Measurements from ENCODE around the gene SLC7A4. TPM values are rescaled to one million over a fixed set of nuclear protein-coding genes. Genes with fewer than 3 reads are reported as not detected.
A peak's percentile ranks its signal among the peaks of the same experiment; 100 is the strongest.

Gene SLC7A4
- total RNA-seq, 1 donor from 2014 or later = not detected

GRCh38 chr22:20996598-20997535 lies 35.5 kb downstream of the SLC7A4 start:
- Mint-ChIP-seq H3K27me3 (ENCODE audit: insufficient read depth, low read depth) (peaks cover 6% of the 10 kb centered on the region), H3K36me3 (peaks cover 1% of the 10 kb centered on the region), H3K4me3 (no peak overlapping the region), H3K4me1 (peaks cover 14% of the 10 kb centered on the region), H3K9me3 (no peaks in the 10 kb centered on the region), H3K27ac (no peak overlapping the region)
- TF ChIP-seq CTCF (IDR thresholded peaks at IDR 0.05) = no peak
- TF ChIP-seq EZH2phosphoT487 (IDR thresholded peaks at IDR 0.05) = no peak
- TF ChIP-seq EZH2 (IDR thresholded peaks at IDR 0.05) = no peak
- Histone ChIP-seq H3K36me3 (no peaks in the 10 kb centered on the region), H3K4me1 (peaks cover 9% of the 10 kb centered on the region), H3K4me2 (no peak overlapping the region), H3F3A (ENCODE audit: low read depth) (peaks cover 18% of the 10 kb centered on the region), H3K79me2 (ENCODE audit: low read depth) (peaks cover 17% of the 10 kb centered on the region), H2AFZ (replicated peaks) (no peak overlapping the region), H3K4me3 (no peak overlapping the region), H3K27ac (no peak overlapping the region), H3K27me3 (no peaks in the 10 kb centered on the region), H3K9ac (no peak overlapping the region), H4K20me1 (ENCODE audit: low read depth) (no peaks in the 10 kb centered on the region), H3K9me3 (ENCODE audit: low read depth) (no peaks in the 10 kb centered on the region)
- no peak for DNase-seq (ENCODE audit: low spot score)

GRCh38 chr22:20996031-20996410 lies 36.3 kb downstream of the SLC7A4 start:
- peaks cover 7% of the 10 kb centered on the region for H3K4me1 ChIP-seq
- peaks cover 1% of the 10 kb centered on the region for H3K36me3 Mint-ChIP-seq
- H3K27ac Mint-ChIP-seq = no peak overlapping the region
- H3K79me2 ChIP-seq (ENCODE audit: low read depth) = peaks cover 13% of the 10 kb centered on the region
- H2AFZ ChIP-seq (replicated peaks) = no peak overlapping the region
- peaks cover 10% of the 10 kb centered on the region for H3K4me1 Mint-ChIP-seq
- H4K20me1 ChIP-seq (ENCODE audit: low read depth) = no peaks in the 10 kb centered on the region
- no peaks in the 10 kb centered on the region for H3K9me3 ChIP-seq (ENCODE audit: low read depth)
- H3K4me3 Mint-ChIP-seq = no peak overlapping the region
- H3K9ac ChIP-seq = no peak overlapping the region
- DNase-seq (ENCODE audit: low spot score) = no peak
- no peaks in the 10 kb centered on the region for H3K36me3 ChIP-seq
- no peak overlapping the region for H3K27ac ChIP-seq
- H3K27me3 Mint-ChIP-seq (ENCODE audit: insufficient read depth, low read depth) = peaks cover 6% of the 10 kb centered on the region
- peaks cover 11% of the 10 kb centered on the region for H3F3A ChIP-seq (ENCODE audit: low read depth)
- H3K9me3 Mint-ChIP-seq = no peaks in the 10 kb centered on the region
- H3K4me3 ChIP-seq = no peak overlapping the region
- H3K4me2 ChIP-seq = no peak overlapping the region
- no peaks in the 10 kb centered on the region for H3K27me3 ChIP-seq
- TF ChIP-seq EZH2 (IDR thresholded peaks at IDR 0.05) (no peak), EZH2phosphoT487 (IDR thresholded peaks at IDR 0.05) (no peak), CTCF (IDR thresholded peaks at IDR 0.05) (no peak)

GRCh38 chr22:20995329-20996030 lies 36.9 kb downstream of the SLC7A4 start:
- H3K36me3 Mint-ChIP-seq = peaks cover 1% of the 10 kb centered on the region
- H3K79me2 ChIP-seq (ENCODE audit: low read depth) = peaks cover 7% of the 10 kb centered on the region

More at GRCh38 chr22:20995329-20996030, 36.9 kb downstream of the SLC7A4 start:
- Mint-ChIP-seq H3K9me3 (no peaks in the 10 kb centered on the region), H3K27me3 (ENCODE audit: insufficient read depth, low read depth) (peaks cover 2% of the 10 kb centered on the region), H3K4me3 (no peak overlapping the region), H3K4me1 (peaks cover 4% of the 10 kb centered on the region), H3K27ac (peak overlapping the region; percentile 18)
- Histone ChIP-seq H2AFZ (replicated peaks) (no peak overlapping the region), H3K9me3 (ENCODE audit: low read depth) (no peaks in the 10 kb centered on the region), H3K4me2 (no peak overlapping the region), H3K27ac (no peak overlapping the region), H3K4me1 (peaks cover 1% of the 10 kb centered on the region), H3F3A (ENCODE audit: low read depth) (peaks cover 8% of the 10 kb centered on the region), H3K27me3 (no peaks in the 10 kb centered on the region), H3K36me3 (no peaks in the 10 kb centered on the region), H3K4me3 (no peak overlapping the region), H3K9ac (no peak overlapping the region), H4K20me1 (ENCODE audit: low read depth) (no peaks in the 10 kb centered on the region)
- TF ChIP-seq CTCF (IDR thresholded peaks at IDR 0.05) (no peak), EZH2 (IDR thresholded peaks at IDR 0.05) (no peak), EZH2phosphoT487 (IDR thresholded peaks at IDR 0.05) (no peak)
- no peak for DNase-seq (ENCODE audit: low spot score)

Data from neural progenitor cell (in vitro differentiated cells).